Measurements from ENCODE around the gene FAP.

FAP gene

GRCh38 chr2:162219426-162219825 lies 23.8 kb downstream of the FAP start:
- DNase-seq: no peak
- Mint-ChIP-seq H3K4me3 (no peak overlapping the region), H3K27me3 (peaks cover 45% of the 10 kb centered on the region), H3K9me3 (no peaks in the 10 kb centered on the region), H3K27ac (no peak overlapping the region), H3K4me1 (peaks cover 5% of the 10 kb centered on the region)
- no peak for ATAC-seq

GRCh38 chr2:162217598-162217997 lies 25.6 kb downstream of the FAP start:
- Mint-ChIP-seq H3K27me3 (peaks cover 45% of the 10 kb centered on the region), H3K4me1 (peaks cover 5% of the 10 kb centered on the region), H3K27ac (no peak overlapping the region), H3K9me3 (no peaks in the 10 kb centered on the region), H3K4me3 (no peak overlapping the region)
- no peak for ATAC-seq
- DNase-seq: no peak

- H3K27me3 Mint-ChIP-seq: peaks cover 24% of the 10 kb centered on the region
- ATAC-seq (no peak), DNase-seq (no peak)
- no peaks in the 10 kb centered on the region for H3K4me1 Mint-ChIP-seq
- no peak overlapping the region for H3K4me3 Mint-ChIP-seq
- no peaks in the 10 kb centered on the region for H3K9me3 Mint-ChIP-seq
- no peak overlapping the region for H3K27ac Mint-ChIP-seq
These were observed 28.1 kb downstream of the FAP start for GRCh38 chr2:162215162-162215561.

GRCh38 chr2:162212366-162212765 lies 30.9 kb downstream of the FAP start:
- Mint-ChIP-seq H3K27me3 (peaks cover 11% of the 10 kb centered on the region), H3K4me1 (no peaks in the 10 kb centered on the region), H3K27ac (no peak overlapping the region), H3K9me3 (no peaks in the 10 kb centered on the region), H3K4me3 (no peak overlapping the region)
- ATAC-seq (no peak), DNase-seq (no peak)

GRCh38 chr2:162211732-162212131 lies 31.5 kb downstream of the FAP start:
- Mint-ChIP-seq H3K27me3 (peaks cover 4% of the 10 kb centered on the region), H3K4me3 (no peak overlapping the region), H3K9me3 (no peaks in the 10 kb centered on the region), H3K27ac (no peak overlapping the region), H3K4me1 (no peaks in the 10 kb centered on the region)
- DNase-seq (no peak), ATAC-seq (no peak)

- H3K27ac Mint-ChIP-seq: no peak overlapping the region
These were observed 32.9 kb downstream of the FAP start for GRCh38 chr2:162210385-162210784.

GRCh38 chr2:162202203-162202602 lies 41.0 kb downstream of the FAP start:
- Mint-ChIP-seq H3K4me3 (no peak overlapping the region), H3K27me3 (peaks cover 17% of the 10 kb centered on the region), H3K9me3 (no peaks in the 10 kb centered on the region), H3K27ac (no peak overlapping the region), H3K4me1 (no peaks in the 10 kb centered on the region)
- ATAC-seq (no peak), DNase-seq (no peak)

More at GRCh38 chr2:162210385-162210784, 32.9 kb downstream of the FAP start:
- no peaks in the 10 kb centered on the region for H3K27me3 Mint-ChIP-seq
- DNase-seq (no peak), ATAC-seq (no peak)
- no peak overlapping the region for H3K4me3 Mint-ChIP-seq
- no peaks in the 10 kb centered on the region for H3K9me3 Mint-ChIP-seq
- H3K4me1 Mint-ChIP-seq: no peaks in the 10 kb centered on the region

- Mint-ChIP-seq H3K9me3 (no peaks in the 10 kb centered on the region), H3K4me3 (no peak overlapping the region), H3K4me1 (no peaks in the 10 kb centered on the region), H3K27ac (no peak overlapping the region), H3K27me3 (peaks cover 17% of the 10 kb centered on the region)
- DNase-seq (no peak), ATAC-seq (no peak)
These were observed 42.6 kb downstream of the FAP start for GRCh38 chr2:162200636-162201035.

- DNase-seq: no peak
- Mint-ChIP-seq H3K4me3 (no peak overlapping the region), H3K9me3 (no peaks in the 10 kb centered on the region), H3K27me3 (peaks cover 23% of the 10 kb centered on the region), H3K4me1 (no peaks in the 10 kb centered on the region), H3K27ac (no peak overlapping the region)
- no peak for ATAC-seq
These were observed 43.3 kb downstream of the FAP start for GRCh38 chr2:162199913-162200312.

GRCh38 chr2:162198239-162198638 lies 45.0 kb downstream of the FAP start:
- H3K27me3 Mint-ChIP-seq: peaks cover 25% of the 10 kb centered on the region

GRCh38 chr2:162197069-162197825 lies 46.0 kb downstream of the FAP start:
- Mint-ChIP-seq H3K27me3 (peaks cover 34% of the 10 kb centered on the region), H3K4me1 (no peaks in the 10 kb centered on the region), H3K27ac (no peak overlapping the region), H3K9me3 (no peaks in the 10 kb centered on the region), H3K4me3 (no peak overlapping the region)
- no peak for DNase-seq
- no peak for ATAC-seq

More at GRCh38 chr2:162198239-162198638, 45.0 kb downstream of the FAP start:
- Mint-ChIP-seq H3K4me3 (no peak overlapping the region), H3K4me1 (no peaks in the 10 kb centered on the region), H3K27ac (no peak overlapping the region), H3K9me3 (no peaks in the 10 kb centered on the region)
- DNase-seq (no peak), ATAC-seq (no peak)

GRCh38 chr2:162196638-162197037 lies 46.6 kb downstream of the FAP start:
- H3K4me3 Mint-ChIP-seq: no peak overlapping the region
- DNase-seq (no peak), ATAC-seq (no peak)
- H3K27ac Mint-ChIP-seq: no peak overlapping the region
- no peaks in the 10 kb centered on the region for H3K9me3 Mint-ChIP-seq
- H3K4me1 Mint-ChIP-seq: no peaks in the 10 kb centered on the region
- H3K27me3 Mint-ChIP-seq: peaks cover 37% of the 10 kb centered on the region

- ATAC-seq (no peak), DNase-seq (no peak)
- Mint-ChIP-seq H3K27me3 (peaks cover 17% of the 10 kb centered on the region), H3K4me3 (no peak overlapping the region), H3K9me3 (no peaks in the 10 kb centered on the region), H3K4me1 (peaks cover 9% of the 10 kb centered on the region), H3K27ac (no peak overlapping the region)
These were observed 54.8 kb downstream of the FAP start for GRCh38 chr2:162188451-162188850.

GRCh38 chr2:162185541-162186232 lies 57.6 kb downstream of the FAP start:
- Mint-ChIP-seq H3K27ac (peak overlapping the region in 1 of 2 donors; percentile 79), H3K4me1 (peaks cover 9% of the 10 kb centered on the region), H3K27me3 (peaks cover 2% of the 10 kb centered on the region), H3K4me3 (no peak overlapping the region), H3K9me3 (no peaks in the 10 kb centered on the region)
- DNase-seq (no peak), ATAC-seq (no peak)

GRCh38 chr2:162184821-162185450 lies 58.3 kb downstream of the FAP start:
- peaks cover 9% of the 10 kb centered on the region for H3K4me1 Mint-ChIP-seq
- H3K9me3 Mint-ChIP-seq: no peaks in the 10 kb centered on the region
- peak overlapping the region in 1 of 2 donors; percentile 70 for H3K27ac Mint-ChIP-seq
- no peak overlapping the region for H3K4me3 Mint-ChIP-seq
- peak; percentile 20 for ATAC-seq
- no peak for DNase-seq
- H3K27me3 Mint-ChIP-seq: peaks cover 7% of the 10 kb centered on the region

GRCh38 chr2:162184359-162184758 lies 58.9 kb downstream of the FAP start:
- H3K27ac Mint-ChIP-seq: peak overlapping the region; percentile 70 to 78
- H3K4me1 Mint-ChIP-seq: peaks cover 9% of the 10 kb centered on the region
- no peak for ATAC-seq
- no peak overlapping the region for H3K4me3 Mint-ChIP-seq
- DNase-seq: no peak
- no peaks in the 10 kb centered on the region for H3K9me3 Mint-ChIP-seq
- peaks cover 7% of the 10 kb centered on the region for H3K27me3 Mint-ChIP-seq
